Endothelial cell of umbilical vein (primary cell): ENCODE measurements around the gene FAM20A. TPM values are rescaled to one million over a fixed set of nuclear protein-coding genes. Genes with fewer than 3 reads are reported as not detected.

Experiments used
- BruUV-seq: library from RNA; stranded (reverse); fragments of 400-500 nt; replicated peaks from 2 replicates; lab custom pipeline; 2021; lab: Mats Ljungman, UMichigan
- CTCF ChIA-PET: fragments of 300-600, 350-600 bp; sonication (Branson Sonifier 250); formaldehyde crosslinking; loops from one replicate; lab custom pipeline; 2021; ENCODE audit warnings: antibody characterized with exemption, inconsistent platforms; lab: Charles Lee
- POLR2A ChIA-PET: fragments of 300-600, 350-600 bp; sonication (Branson Sonifier 250); formaldehyde crosslinking; loops from one replicate; lab custom pipeline; 2021; ENCODE audit warnings: antibody characterized with exemption, inconsistent platforms; lab: Charles Lee
- DNase-seq: peaks from one replicate; pipeline ENCODE4 v3.0.0-alpha.2; 2011; ENCODE audit warnings: low read depth, low spot score
- FAIRE-seq: peaks from 2 replicates; lab custom pipeline; 2011; peaks lifted over from hg19 to GRCh38; lab: Jason Lieb, UNC
- H2AFZ ChIP-seq: 2 replicates; pipeline ENCODE4 v1.6.0; 2012; ENCODE audit warnings: low read depth, low read length, control low read depth, inconsistent platforms
- H3K27ac ChIP-seq: 2 replicates; pipeline ENCODE4 v1.5.1; 2011; ENCODE audit warnings: low read depth, mild to moderate bottlenecking, control low read depth, low read length, moderate library complexity; ENCODE audit not compliant: insufficient read depth
- H3K27me3 ChIP-seq, 2 experiments: 2 replicates each; pipeline versions ENCODE4 v1.6.0 to v1.6.1; 2011; ENCODE audit warnings: low read length in 2 of 2, mixed read lengths in 1 of 2; ENCODE audit not compliant: control insufficient read depth in 2 of 2, insufficient read depth in 2 of 2
- H3K36me3 ChIP-seq, 2 experiments: 2 replicates in 1 of 2; 3 replicates in 1 of 2; pipeline ENCODE4 v1.5.1; 2011; ENCODE audit warnings: low read length in 2 of 2, mild to moderate bottlenecking in 1 of 2, moderate library complexity in 1 of 2; ENCODE audit not compliant: control insufficient read depth in 2 of 2, insufficient read depth in 2 of 2; ENCODE audit errors: extremely low read depth in 1 of 2
- H3K4me1 ChIP-seq: 3 replicates; pipeline ENCODE4 v1.5.1; 2011; ENCODE audit warnings: mild to moderate bottlenecking, low read length; ENCODE audit not compliant: control insufficient read depth, insufficient read depth; ENCODE audit errors: extremely low read depth
- H3K4me2 ChIP-seq: 2 replicates; pipeline ENCODE4 v1.6.1; 2011; ENCODE audit warnings: low read length, control low read depth, mixed read lengths; ENCODE audit not compliant: insufficient read depth
- H3K4me3 ChIP-seq, 3 experiments: fragments of 200-600 bp in 1 of 3; sonication (generic), shearing (Covaris generic) in 1 of 3; replicated peaks in 1 of 3; 2 replicates each; pipeline ENCODE4 v1.5.1; 2011 to 2016; ENCODE audit warnings: control low read depth in 3 of 3, low read length in 3 of 3, mild to moderate bottlenecking in 2 of 3, inconsistent platforms in 1 of 3, low read depth in 1 of 3, moderate library complexity in 1 of 3; ENCODE audit not compliant: insufficient read depth in 1 of 3
- H3K79me2 ChIP-seq: 2 replicates; pipeline ENCODE4 v1.6.0; 2012; ENCODE audit warnings: low read length, inconsistent platforms; ENCODE audit not compliant: control insufficient read depth, insufficient read depth
- H3K9ac ChIP-seq: replicated peaks from 2 replicates; pipeline ENCODE3; 2011; ENCODE audit warnings: low read length, control low read depth; ENCODE audit not compliant: insufficient read depth; ENCODE audit errors: extremely low read depth
- H3K9me1 ChIP-seq: replicated peaks from 3 replicates; pipeline ENCODE4 v1.6.0; 2011; ENCODE audit warnings: mild to moderate bottlenecking, low read length; ENCODE audit not compliant: control insufficient read depth, insufficient read depth; ENCODE audit errors: extremely low read depth
- H3K9me3 ChIP-seq: replicated peaks from 2 replicates; pipeline ENCODE4 v1.5.1; 2012; ENCODE audit warnings: low read length, inconsistent platforms; ENCODE audit not compliant: control insufficient read depth, insufficient read depth
- H4K20me1 ChIP-seq: replicated peaks from 2 replicates; pipeline ENCODE3; 2011; ENCODE audit warnings: mild to moderate bottlenecking, low read length; ENCODE audit not compliant: control insufficient read depth, insufficient read depth; ENCODE audit errors: extremely low read depth
- CTCF ChIP-seq, 2 donors: IDR thresholded peaks; 1 replicate in 1 of 2; 2 replicates in 1 of 2; pipeline ENCODE4 v1.5.1; 2011; ENCODE audit warnings: low read length in 2 of 2, mild to moderate bottlenecking in 2 of 2, moderate library complexity in 2 of 2, control low read depth in 1 of 2, inconsistent platforms in 1 of 2, low read depth in 1 of 2; ENCODE audit not compliant: insufficient read depth in 1 of 2; ENCODE audit errors: extremely low read depth in 1 of 2
- EZH2 ChIP-seq: IDR thresholded peaks from 2 replicates; pipeline ENCODE4 v1.6.1; 2012; ENCODE audit warnings: borderline replicate concordance, low read depth, mild to moderate bottlenecking, moderate library complexity, low read length, inconsistent platforms; ENCODE audit not compliant: severe bottlenecking
- FOS ChIP-seq: IDR thresholded peaks from 2 replicates; pipeline ENCODE4 v1.6.1; 2011; ENCODE audit warnings: mild to moderate bottlenecking, low read length, moderate library complexity, borderline replicate concordance; ENCODE audit not compliant: insufficient read depth
- GATA2 ChIP-seq: IDR thresholded peaks from 2 replicates; pipeline ENCODE4 v1.7.0; 2011; ENCODE audit warnings: low read depth, mild to moderate bottlenecking, moderate library complexity, mixed read lengths, low read length; ENCODE audit not compliant: insufficient read length, insufficient read depth
- JUN ChIP-seq: IDR thresholded peaks from 2 replicates; pipeline ENCODE4 v1.6.1; 2011; ENCODE audit warnings: borderline replicate concordance, low read depth; ENCODE audit not compliant: insufficient read length, insufficient read depth
- MAX ChIP-seq: IDR thresholded peaks from 2 replicates; pipeline ENCODE4 v1.6.1; 2011; ENCODE audit not compliant: insufficient read depth, insufficient read length
- MYC ChIP-seq: IDR thresholded peaks from one replicate; pipeline ENCODE4 v1.6.1; 2011; ENCODE audit warnings: mild to moderate bottlenecking, low read depth, low read length
- POLR2A ChIP-seq: IDR thresholded peaks from 2 replicates; pipeline ENCODE4 v1.6.1; 2012; ENCODE audit warnings: low read depth, mild to moderate bottlenecking, control low read depth, low read length
- POLR2AphosphoS5 ChIP-seq: IDR thresholded peaks from 2 replicates; pipeline ENCODE4 v1.6.1; 2012; ENCODE audit warnings: low read depth, mild to moderate bottlenecking, control low read depth, low read length, moderate library complexity; ENCODE audit not compliant: insufficient read depth
- dilution Hi-C: fragments of 300-500 bp; cut with MboI; formaldehyde crosslinking; loops from one replicate; pipeline ENCODE4 v1.15.0; 2019; ENCODE audit warnings: low sequenced_read_pairs; ENCODE audit not compliant: extremely low pct_ligation_motif_present
- intact Hi-C: fragments of 100-400 bp; cut with micrococcal nuclease; formaldehyde crosslinking; loops from one replicate; pipeline ENCODE4 v1.10.0; 2022
- polyA plus RNA-seq, 4 experiments: library from polyadenylated mRNA; depleted of rRNA in 3 of 4; stranded (reverse) in 3 of 4; unstranded in 1 of 4; fragments of >200 nt; gene quantifications; 2 replicates each; pipeline versions ENCODE4 v1.2.1 to v1.2.3, GENCODE V29; 2011 to 2012; ENCODE audit warnings: missing spikeins in 1 of 4
- total RNA-seq: library from RNA; stranded (reverse); gene quantifications from 2 replicates; pipeline ENCODE4 v1.2.3, GENCODE V29; 2021

The FAM20A gene
- total and polyA plus RNA-seq, 2 donors (not counting 3 experiments of a cell fraction or from before 2014, with no cell fraction given): not detected

GRCh38 chr17:68640242-68640989 is 39.2 kb upstream of the FAM20A start:
- no peak overlapping the region for H2AFZ ChIP-seq
- POLR2A ChIA-PET: no interaction called here
- intact Hi-C loops (no loop called here), dilution Hi-C loops (no loop called here)
- no peak overlapping the region for H3K4me3 ChIP-seq
- CTCF ChIA-PET: interaction anchor here (0.6 to 1.4 kb wide), 3 partner anchors 9 to 95 kb away, joined by 4 read pairs; no protein-coding TSS in a partner anchor
- no peak overlapping the region for H3K27ac ChIP-seq
- FAIRE-seq (no peak), DNase-seq (no peak)
- no peaks in the 10 kb centered on the region for H3K79me2 ChIP-seq
- H4K20me1 ChIP-seq: no peaks in the 10 kb centered on the region
- H3K36me3 ChIP-seq: no peaks in the 10 kb centered on the region
- H3K4me1 ChIP-seq: no peaks in the 10 kb centered on the region
- H3K27me3 ChIP-seq: peaks cover 0 to 2% of the 10 kb centered on the region in 2 experiments
- H3K9me3 ChIP-seq: no peaks in the 10 kb centered on the region
- BruUV-seq: no TSS peak
- no peak overlapping the region for H3K4me2 ChIP-seq
- TF ChIP-seq EZH2 (no peak), MAX (no peak), POLR2AphosphoS5 (no peak), CTCF (IDR thresholded peaks at IDR 0.05; ENCODE audit: extremely low read depth in 1 of 2, insufficient read depth in 1 of 2, low read depth in 1 of 2, low read length in 2 of 2) (no peak), FOS (no peak), POLR2A (no peak), MYC (no peak), JUN (no peak), GATA2 (no peak)
- no peaks in the 10 kb centered on the region for H3K9me1 ChIP-seq
- no peak overlapping the region for H3K9ac ChIP-seq
